ENCODE measurements around the gene CASZ1.

The CASZ1 gene

DNA sequence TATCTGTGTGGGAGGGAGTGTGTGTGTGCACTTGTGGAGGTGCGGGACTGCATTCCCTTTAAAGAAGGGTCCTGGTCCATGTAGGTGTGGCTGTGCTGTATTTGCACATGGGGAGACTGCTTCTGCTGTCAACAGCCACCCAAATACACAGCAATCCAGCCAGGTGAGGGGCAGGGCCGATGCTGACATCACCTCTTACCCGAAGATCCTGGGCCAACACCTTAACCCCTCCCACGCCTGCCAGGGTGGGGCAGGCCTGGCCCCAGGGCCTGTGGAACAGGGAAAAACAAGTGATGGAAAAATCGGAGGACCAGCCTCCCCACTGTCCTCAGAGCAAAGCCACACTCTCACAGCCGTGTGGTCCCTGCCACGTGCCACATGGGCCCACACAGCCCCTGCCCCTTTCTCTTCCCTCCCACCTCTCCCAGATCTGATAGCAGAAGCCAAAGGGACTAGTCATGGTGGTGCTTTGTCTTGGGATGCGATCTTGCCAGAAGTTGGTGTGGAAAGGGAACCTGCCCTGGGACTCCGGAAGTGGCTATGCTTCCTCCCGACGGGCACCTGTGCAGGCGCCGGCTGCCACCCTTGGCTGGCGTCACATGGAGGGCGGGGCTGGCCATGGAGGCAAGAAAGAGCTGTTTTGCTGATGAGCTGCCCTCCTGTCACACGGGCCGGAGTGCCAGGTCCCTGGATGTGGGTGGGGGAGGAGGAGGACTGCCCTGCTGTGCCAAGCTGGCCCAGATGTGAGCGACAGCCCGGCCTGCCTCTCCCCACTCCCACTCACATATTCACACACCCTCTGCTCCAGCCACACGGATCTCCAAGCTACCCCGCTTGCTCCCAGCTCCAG lies 7.8 kb upstream of the CASZ1 start:
- no peak for TF ChIP-seq YY1 (IDR thresholded peaks at IDR 0.05; ENCODE audit: insufficient read depth, insufficient read length)
- TF ChIP-seq ZNF274 (IDR thresholded peaks at IDR 0.05; ENCODE audit: low read depth, low read length), result no peak
- TF ChIP-seq SUZ12 (IDR thresholded peaks at IDR 0.05; ENCODE audit: extremely low read depth, insufficient read depth, insufficient read length), result no peak
- Histone ChIP-seq H3K9ac (ENCODE audit: insufficient read length, low read depth) (no peak overlapping the region), H3K9me3 (ENCODE audit: insufficient read depth, low read length) (no peaks in the 10 kb centered on the region), H3K4me3 (ENCODE audit: insufficient read length, low read depth) (no peak overlapping the region), H3K36me3 (ENCODE audit: insufficient read depth, insufficient read length, low read length) (no peaks in the 10 kb centered on the region), H3K4me1 (ENCODE audit: insufficient read depth, insufficient read length) (peaks cover 8% of the 10 kb centered on the region), H3K27me3 (ENCODE audit: insufficient read depth, insufficient read length) (no peaks in the 10 kb centered on the region)
- no peak for DNase-seq (ENCODE audit: low read depth, low spot score)

GRCh38 chr1:10802944-10803715 lies 6.7 kb upstream of the CASZ1 start:
- Histone ChIP-seq H3K4me1 (ENCODE audit: insufficient read depth, insufficient read length) (peaks cover 8% of the 10 kb centered on the region), H3K27me3 (ENCODE audit: insufficient read depth, insufficient read length) (no peaks in the 10 kb centered on the region), H3K4me3 (ENCODE audit: insufficient read length, low read depth) (no peak overlapping the region), H3K9me3 (ENCODE audit: insufficient read depth, low read length) (no peaks in the 10 kb centered on the region), H3K9ac (ENCODE audit: insufficient read length, low read depth) (no peak overlapping the region), H3K36me3 (ENCODE audit: insufficient read depth, insufficient read length, low read length) (no peaks in the 10 kb centered on the region)
- TF ChIP-seq SUZ12 (IDR thresholded peaks at IDR 0.05; ENCODE audit: extremely low read depth, insufficient read depth, insufficient read length) (no peak), ZNF274 (IDR thresholded peaks at IDR 0.05; ENCODE audit: low read depth, low read length) (no peak), YY1 (IDR thresholded peaks at IDR 0.05; ENCODE audit: insufficient read depth, insufficient read length) (no peak)
- no peak for DNase-seq (ENCODE audit: low read depth, low spot score)

DNA sequence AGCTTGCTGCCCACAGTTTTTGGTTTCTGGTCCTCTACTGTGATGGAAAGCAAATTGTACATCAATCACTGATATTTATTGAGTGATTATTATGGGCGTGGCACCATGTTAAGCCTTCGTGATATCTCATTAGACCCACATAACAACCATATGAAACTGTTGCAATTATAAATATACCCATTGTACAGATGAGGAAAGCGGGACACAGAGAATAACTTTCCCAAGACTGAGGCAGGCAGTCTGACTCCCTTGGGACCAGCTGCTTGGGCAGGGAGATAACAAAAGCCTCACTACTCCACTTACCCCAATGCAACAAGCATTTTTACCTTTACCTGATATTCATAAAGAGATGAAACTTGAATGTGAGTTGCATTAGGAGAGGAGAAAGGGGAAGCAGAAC lies 4.3 kb upstream of the CASZ1 start:
- H3K9me3 ChIP-seq (ENCODE audit: insufficient read depth, low read length), result no peaks in the 10 kb centered on the region
- DNase-seq (ENCODE audit: low read depth, low spot score), result no peak
- H3K36me3 ChIP-seq (ENCODE audit: insufficient read depth, insufficient read length, low read length), result no peaks in the 10 kb centered on the region
- H3K4me1 ChIP-seq (ENCODE audit: insufficient read depth, insufficient read length), result peaks cover 8% of the 10 kb centered on the region
- H3K27me3 ChIP-seq (ENCODE audit: insufficient read depth, insufficient read length), result peaks cover under 1% of the 10 kb centered on the region
- TF ChIP-seq YY1 (IDR thresholded peaks at IDR 0.05; ENCODE audit: insufficient read depth, insufficient read length) (no peak), ZNF274 (IDR thresholded peaks at IDR 0.05; ENCODE audit: low read depth, low read length) (no peak), SUZ12 (IDR thresholded peaks at IDR 0.05; ENCODE audit: extremely low read depth, insufficient read depth, insufficient read length) (no peak)
- H3K9ac ChIP-seq (ENCODE audit: insufficient read length, low read depth), result no peak overlapping the region
- no peak overlapping the region for H3K4me3 ChIP-seq (ENCODE audit: insufficient read length, low read depth)

DNA sequence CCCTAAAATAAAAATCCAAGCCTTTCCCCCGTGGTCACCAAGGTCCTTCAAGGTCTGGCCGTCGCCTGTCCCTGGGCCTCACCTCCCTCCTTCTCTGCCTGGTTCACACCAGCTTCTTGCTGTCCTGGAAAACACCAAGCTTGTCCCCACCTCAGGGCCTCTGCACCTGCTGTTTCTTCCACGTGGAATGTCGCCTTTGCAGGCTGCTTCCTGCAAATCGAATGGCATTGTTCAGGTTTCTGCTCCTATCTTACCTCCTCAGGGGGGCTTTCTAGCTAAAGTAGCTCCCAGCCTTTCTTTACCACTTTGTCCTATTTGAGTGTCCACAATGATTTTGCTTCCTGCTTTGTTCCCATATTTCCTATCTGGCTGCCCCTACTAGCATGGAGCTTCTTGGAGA lies 3.3 kb upstream of the CASZ1 start:
- DNase-seq (ENCODE audit: low read depth, low spot score), result no peak
- TF ChIP-seq ZNF274 (IDR thresholded peaks at IDR 0.05; ENCODE audit: low read depth, low read length), result no peak
- TF ChIP-seq YY1 (IDR thresholded peaks at IDR 0.05; ENCODE audit: insufficient read depth, insufficient read length), result no peak
- TF ChIP-seq SUZ12 (IDR thresholded peaks at IDR 0.05; ENCODE audit: extremely low read depth, insufficient read depth, insufficient read length), result no peak
- H3K4me3 ChIP-seq (ENCODE audit: insufficient read length, low read depth), result no peak overlapping the region
- peaks cover 11% of the 10 kb centered on the region for H3K27me3 ChIP-seq (ENCODE audit: insufficient read depth, insufficient read length)
- no peaks in the 10 kb centered on the region for H3K36me3 ChIP-seq (ENCODE audit: insufficient read depth, insufficient read length, low read length)
- H3K4me1 ChIP-seq (ENCODE audit: insufficient read depth, insufficient read length), result peaks cover 8% of the 10 kb centered on the region
- no peaks in the 10 kb centered on the region for H3K9me3 ChIP-seq (ENCODE audit: insufficient read depth, low read length)
- no peak overlapping the region for H3K9ac ChIP-seq (ENCODE audit: insufficient read length, low read depth)

DNA sequence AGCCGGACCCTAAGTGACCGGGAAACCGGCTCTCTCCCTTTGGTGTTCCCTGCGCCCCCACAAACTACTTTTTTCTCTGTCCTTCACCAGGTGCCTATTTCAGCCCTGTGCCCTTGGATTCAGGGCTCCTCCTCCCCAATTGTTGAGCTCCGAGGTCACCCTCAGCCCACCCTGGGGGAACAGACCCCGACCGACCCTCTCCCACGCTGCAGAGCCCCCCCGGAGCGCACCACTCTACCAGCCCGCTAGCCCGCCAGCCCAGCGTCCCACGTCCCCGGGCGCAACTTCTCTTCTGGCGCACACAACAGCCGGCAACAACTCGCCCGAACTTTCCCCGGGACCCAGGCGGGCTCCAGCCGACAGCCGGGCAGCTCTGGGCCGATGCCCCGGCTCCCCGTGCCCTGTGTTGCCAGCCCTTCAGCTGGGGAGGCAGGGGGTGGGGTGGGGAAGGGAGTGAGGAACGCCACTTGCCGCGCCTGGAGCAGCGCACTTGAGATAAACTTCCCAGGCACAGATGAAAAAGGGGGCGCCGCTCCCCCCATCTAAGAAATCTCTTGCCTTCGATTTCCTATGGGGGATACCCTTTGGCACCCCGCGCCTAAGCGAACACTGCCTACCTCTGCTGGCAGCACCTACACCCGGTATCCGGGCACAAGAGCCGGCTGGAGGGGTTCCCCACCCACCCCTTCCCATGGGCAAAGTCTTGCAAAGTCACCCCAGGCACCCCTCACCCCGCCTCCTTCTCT lies 997 bp downstream of the CASZ1 start:
- no peak for DNase-seq (ENCODE audit: low read depth, low spot score)
- Histone ChIP-seq H3K4me3 (ENCODE audit: insufficient read length, low read depth) (peak overlapping the region; percentile 36), H3K4me1 (ENCODE audit: insufficient read depth, insufficient read length) (peaks cover 2% of the 10 kb centered on the region), H3K36me3 (ENCODE audit: insufficient read depth, insufficient read length, low read length) (no peaks in the 10 kb centered on the region), H3K27me3 (ENCODE audit: insufficient read depth, insufficient read length) (peaks cover 29% of the 10 kb centered on the region), H3K9me3 (ENCODE audit: insufficient read depth, low read length) (no peaks in the 10 kb centered on the region), H3K9ac (ENCODE audit: insufficient read length, low read depth) (peak overlapping the region; percentile 17)
- TF ChIP-seq YY1 (IDR thresholded peaks at IDR 0.05; ENCODE audit: insufficient read depth, insufficient read length) (no peak), SUZ12 (IDR thresholded peaks at IDR 0.05; ENCODE audit: extremely low read depth, insufficient read depth, insufficient read length) (no peak), ZNF274 (IDR thresholded peaks at IDR 0.05; ENCODE audit: low read depth, low read length) (no peak)

- Histone ChIP-seq H3K27me3 (ENCODE audit: insufficient read depth, insufficient read length) (peaks cover 29% of the 10 kb centered on the region), H3K4me3 (ENCODE audit: insufficient read length, low read depth) (peak overlapping the region; percentile 39), H3K36me3 (ENCODE audit: insufficient read depth, insufficient read length, low read length) (no peaks in the 10 kb centered on the region), H3K9ac (ENCODE audit: insufficient read length, low read depth) (peak overlapping the region; percentile 17), H3K4me1 (ENCODE audit: insufficient read depth, insufficient read length) (peaks cover 2% of the 10 kb centered on the region), H3K9me3 (ENCODE audit: insufficient read depth, low read length) (no peaks in the 10 kb centered on the region)
- peak; percentile 16 for TF ChIP-seq SUZ12 (IDR thresholded peaks at IDR 0.05; ENCODE audit: extremely low read depth, insufficient read depth, insufficient read length)
- no peak for TF ChIP-seq ZNF274 (IDR thresholded peaks at IDR 0.05; ENCODE audit: low read depth, low read length)
- DNase-seq (ENCODE audit: low read depth, low spot score), result no peak
Observed at GRCh38 chr1:10794724-10795275, 1.6 kb downstream of the CASZ1 start.
